Left ventricle myocardium inferior (tissue), 1 donor: ENCODE data around the gene KHDRBS1. TPM values are rescaled to one million over a fixed set of nuclear protein-coding genes. Genes with fewer than 3 reads are reported as not detected.
A peak's percentile ranks its signal among the peaks of the same experiment; 100 is the strongest.
"Not testable (repeated sequence)": the region's sequence is repeated elsewhere in the genome, so short reads cannot be mapped to it uniquely, and the experiment has no call there.

Experiments
- DNase-seq: peaks from one replicate; pipeline ENCODE4 v3.0.0-alpha.2; 2020
- H3K27ac ChIP-seq: fragments of 200-600 bp; replicated peaks from 2 replicates; pipeline ENCODE4 v1.8.0; 2021
- H3K27me3 ChIP-seq: fragments of 200-600 bp; 2 replicates; pipeline ENCODE4 v1.8.0; 2021; ENCODE audit warnings: low read depth
- H3K36me3 ChIP-seq: fragments of 200-600 bp; 2 replicates; pipeline ENCODE4 v1.8.0; 2021
- H3K4me1 ChIP-seq: fragments of 200-600 bp; 2 replicates; pipeline ENCODE4 v1.8.0; 2021
- H3K4me3 ChIP-seq: fragments of 200-600 bp; 2 replicates; pipeline ENCODE4 v1.8.0; 2021; ENCODE audit warnings: mild to moderate bottlenecking, moderate library complexity
- H3K9me3 ChIP-seq: fragments of 200-600 bp; replicated peaks from 2 replicates; pipeline ENCODE4 v1.8.0; 2021
- intact Hi-C: fragments of 100-400 bp; cut with micrococcal nuclease; formaldehyde crosslinking; loops from one replicate; pipeline ENCODE4 v1.11.0; 2022
- total RNA-seq: library from RNA; stranded (reverse); fragmentation: NEBNext Ultra II Directional; extraction: Animal tissue kit (Norgen Biotek cat#: 25700); gene quantifications from one replicate; pipeline ENCODE4 v1.2.1, GENCODE V29; 2021
- TF ChIP-seq, protein P1 (sequence below): fragments of 200-600 bp; IDR thresholded peaks from 2 replicates; pipeline ENCODE4 v1.8.0; 2021; ENCODE audit warnings: antibody characterized with exemption, mild to moderate bottlenecking, borderline replicate concordance
- donor health status: DM: no; HTN: yes; CAD: no; lungs with severe emphysema.

Gene KHDRBS1
- total RNA-seq, 1 donor from 2014 or later: 58.2 TPM

DNA sequence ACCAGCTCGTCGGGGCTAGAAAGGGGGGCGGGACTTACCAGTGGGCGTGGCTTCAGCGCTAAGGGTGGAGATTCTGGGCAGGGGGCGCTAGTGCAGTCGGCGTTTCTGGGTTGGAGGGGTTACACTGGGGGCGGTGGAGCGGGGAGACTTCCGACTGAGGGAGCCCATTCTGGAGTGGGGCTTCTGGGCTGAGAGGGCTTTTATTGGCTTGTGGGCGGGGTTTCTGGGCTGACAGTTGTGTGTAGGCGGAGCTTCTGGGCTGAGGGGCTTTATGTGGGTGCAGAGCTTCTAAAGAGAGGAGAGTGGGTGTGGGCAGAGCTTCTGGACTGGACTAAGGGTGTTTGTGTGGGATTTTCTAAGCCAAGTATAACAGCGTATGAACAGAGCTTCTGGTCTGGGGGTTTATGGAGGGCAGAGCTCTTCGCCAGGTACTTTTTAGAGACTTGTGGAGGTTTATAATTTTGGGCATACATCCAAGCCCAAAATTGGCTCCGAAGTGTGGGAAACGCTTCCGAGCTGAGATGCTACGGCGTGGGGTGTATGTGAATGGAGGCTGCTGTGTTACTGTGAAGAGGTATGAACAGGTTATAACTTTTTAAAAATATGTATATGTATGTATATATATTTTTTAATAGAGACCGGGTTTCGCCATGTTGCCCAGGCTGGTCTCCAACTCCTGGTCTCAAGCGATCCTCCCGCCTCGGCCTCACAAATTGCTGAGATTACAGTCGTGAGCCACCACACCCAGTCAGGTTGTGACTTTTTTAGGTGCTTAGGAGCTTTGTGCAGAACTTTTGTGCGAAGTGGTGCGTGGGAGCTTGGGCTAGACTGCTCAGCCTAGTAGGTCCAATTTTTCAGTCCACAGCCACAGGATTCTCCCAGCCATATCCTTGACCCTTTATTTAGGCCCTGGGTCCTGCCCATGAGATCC lies 59.9 kb downstream of the KHDRBS1 start:
- Histone ChIP-seq H3K27ac (peak overlapping the region; percentile 98), H3K4me1 (peaks cover 27% of the 10 kb centered on the region), H3K27me3 (no peaks in the 10 kb centered on the region), H3K36me3 (peaks cover 38% of the 10 kb centered on the region), H3K9me3 (no peaks in the 10 kb centered on the region), H3K4me3 (peak overlapping the region; percentile 83)
- intact Hi-C loops: no loop called here
- DNase-seq: no peak
- TF ChIP-seq, protein P1, sequence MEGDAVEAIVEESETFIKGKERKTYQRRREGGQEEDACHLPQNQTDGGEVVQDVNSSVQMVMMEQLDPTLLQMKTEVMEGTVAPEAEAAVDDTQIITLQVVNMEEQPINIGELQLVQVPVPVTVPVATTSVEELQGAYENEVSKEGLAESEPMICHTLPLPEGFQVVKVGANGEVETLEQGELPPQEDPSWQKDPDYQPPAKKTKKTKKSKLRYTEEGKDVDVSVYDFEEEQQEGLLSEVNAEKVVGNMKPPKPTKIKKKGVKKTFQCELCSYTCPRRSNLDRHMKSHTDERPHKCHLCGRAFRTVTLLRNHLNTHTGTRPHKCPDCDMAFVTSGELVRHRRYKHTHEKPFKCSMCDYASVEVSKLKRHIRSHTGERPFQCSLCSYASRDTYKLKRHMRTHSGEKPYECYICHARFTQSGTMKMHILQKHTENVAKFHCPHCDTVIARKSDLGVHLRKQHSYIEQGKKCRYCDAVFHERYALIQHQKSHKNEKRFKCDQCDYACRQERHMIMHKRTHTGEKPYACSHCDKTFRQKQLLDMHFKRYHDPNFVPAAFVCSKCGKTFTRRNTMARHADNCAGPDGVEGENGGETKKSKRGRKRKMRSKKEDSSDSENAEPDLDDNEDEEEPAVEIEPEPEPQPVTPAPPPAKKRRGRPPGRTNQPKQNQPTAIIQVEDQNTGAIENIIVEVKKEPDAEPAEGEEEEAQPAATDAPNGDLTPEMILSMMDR: peak; percentile 32

DNA sequence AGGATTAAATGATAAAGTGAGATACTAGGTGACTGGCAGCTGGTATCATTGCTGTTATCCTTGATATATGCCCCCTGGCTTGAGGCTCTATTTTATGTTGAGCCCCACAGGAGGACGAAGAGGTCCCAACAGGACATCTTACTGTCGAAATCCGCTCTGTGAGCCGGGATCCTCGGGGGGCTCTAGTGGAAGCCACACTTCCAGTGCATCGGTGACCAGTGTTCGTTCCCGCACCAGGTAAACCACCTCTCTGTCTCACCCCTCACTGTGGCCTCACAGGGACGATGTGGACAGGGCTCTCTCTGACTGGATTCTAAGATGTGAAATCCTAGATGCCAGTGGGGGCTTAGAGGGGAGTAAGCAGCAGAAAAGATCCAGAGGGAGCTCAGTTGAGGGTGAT lies 61.2 kb downstream of the KHDRBS1 start:
- no peak for DNase-seq
- Histone ChIP-seq H3K4me1 (peaks cover 27% of the 10 kb centered on the region), H3K9me3 (no peaks in the 10 kb centered on the region), H3K27me3 (no peaks in the 10 kb centered on the region), H3K27ac (no peak overlapping the region), H3K36me3 (peaks cover 48% of the 10 kb centered on the region), H3K4me3 (no peak overlapping the region)
- TF ChIP-seq, protein P1: no peak
- intact Hi-C loops: no loop called here

DNA sequence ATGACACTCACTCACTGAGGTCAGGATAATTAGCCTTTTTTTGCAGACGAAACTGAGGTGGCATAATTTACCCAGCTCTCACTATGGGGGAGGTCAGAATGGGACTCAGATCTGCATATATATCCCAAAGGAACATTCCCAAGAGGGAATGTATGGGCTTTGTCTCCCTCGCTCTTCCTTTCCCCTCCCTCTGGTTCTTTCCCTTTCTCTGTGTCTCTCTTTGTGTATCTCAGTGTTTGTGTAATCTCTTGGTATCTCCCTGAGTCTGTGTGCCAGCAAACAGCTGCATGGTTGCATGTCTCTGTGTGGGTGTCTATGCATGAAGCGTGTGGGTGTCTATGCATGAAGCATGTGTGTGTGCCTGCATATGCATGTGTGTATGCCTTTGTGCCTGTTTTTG lies 63.8 kb downstream of the KHDRBS1 start:
- Histone ChIP-seq H3K27me3 (no peaks in the 10 kb centered on the region), H3K4me1 (peaks cover 17% of the 10 kb centered on the region), H3K9me3 (no peaks in the 10 kb centered on the region), H3K4me3 (no peak overlapping the region), H3K36me3 (peaks cover 59% of the 10 kb centered on the region), H3K27ac (no peak overlapping the region)
- intact Hi-C loops: no loop called here
- DNase-seq: no peak
- TF ChIP-seq, protein P1: no peak

DNA sequence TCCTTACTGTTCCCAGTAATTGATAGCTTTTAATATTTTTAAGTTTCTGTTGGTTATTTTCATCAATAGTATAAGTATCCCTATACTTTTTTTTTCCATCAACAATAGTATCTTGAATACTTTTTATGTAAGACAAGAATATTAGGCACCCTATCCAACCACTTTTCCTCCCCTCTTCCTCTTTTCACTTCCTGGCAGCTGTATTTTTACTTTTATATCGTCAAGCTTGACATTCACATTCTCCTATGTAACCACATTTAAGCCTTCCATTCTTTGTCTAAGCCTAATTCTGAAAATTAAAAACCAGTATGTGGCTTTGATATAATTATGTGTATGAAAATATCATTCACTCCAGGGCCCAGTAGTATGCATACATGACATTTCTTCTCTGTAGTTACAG lies 68.4 kb downstream of the KHDRBS1 start:
- H3K9me3 ChIP-seq: no peaks in the 10 kb centered on the region
- H3K27me3 ChIP-seq: no peaks in the 10 kb centered on the region
- H3K4me3 ChIP-seq: no peak overlapping the region
- peaks cover 68% of the 10 kb centered on the region for H3K36me3 ChIP-seq
- H3K4me1 ChIP-seq: no peaks in the 10 kb centered on the region
- H3K27ac ChIP-seq: no peak overlapping the region
- TF ChIP-seq, protein P1: no peak
- intact Hi-C loops: no loop called here
- no peak for DNase-seq

DNA sequence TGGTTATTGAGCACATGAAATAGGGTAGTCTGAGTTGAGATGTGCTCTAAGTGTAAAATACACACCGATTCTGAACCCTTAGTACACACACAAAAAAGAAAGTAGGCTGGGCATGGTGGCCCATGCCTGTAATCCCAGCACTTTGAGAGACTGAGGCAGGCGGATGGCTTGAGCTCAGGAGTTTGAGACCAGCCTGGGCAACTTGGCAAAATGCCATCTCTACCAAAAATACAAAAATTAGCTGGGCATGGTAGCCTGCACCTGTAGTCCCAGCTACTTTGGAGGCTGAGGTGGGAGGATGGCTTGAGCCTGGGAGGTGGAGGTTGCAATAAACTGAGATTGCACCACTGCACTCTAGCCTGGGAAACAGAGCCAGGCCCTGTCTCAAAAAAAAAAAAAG lies 72.7 kb downstream of the KHDRBS1 start:
- DNase-seq, H3K4me3 ChIP-seq, H3K27me3 ChIP-seq, H3K27ac ChIP-seq, intact Hi-C loops, H3K9me3 ChIP-seq, H3K4me1 ChIP-seq: not testable (repeated sequence)
- peaks cover 45% of the 10 kb centered on the region for H3K36me3 ChIP-seq

DNA sequence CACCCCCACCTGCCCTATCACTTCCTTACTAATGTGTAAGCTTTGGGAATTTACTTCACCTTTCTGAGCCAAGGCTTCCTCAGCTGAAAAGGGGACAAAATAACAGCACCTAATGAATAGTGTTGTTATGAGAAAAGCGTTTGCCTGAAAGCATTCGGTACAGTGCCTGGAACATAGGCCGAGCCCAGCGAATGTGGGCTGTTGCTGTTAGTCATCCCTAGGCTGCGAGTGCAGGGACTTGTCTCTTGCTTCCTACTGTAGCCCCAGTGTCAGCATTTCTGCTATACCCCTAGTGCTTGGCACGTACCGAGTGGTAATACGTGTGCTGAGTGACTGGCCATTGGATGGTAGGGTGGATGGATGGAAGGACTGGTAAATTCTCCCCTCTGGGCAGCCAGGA lies 77.5 kb downstream of the KHDRBS1 start:
- DNase-seq: no peak
- Histone ChIP-seq H3K36me3 (peaks cover 60% of the 10 kb centered on the region), H3K27ac (no peak overlapping the region), H3K4me3 (no peak overlapping the region), H3K9me3 (no peaks in the 10 kb centered on the region), H3K4me1 (no peaks in the 10 kb centered on the region), H3K27me3 (no peaks in the 10 kb centered on the region)
- TF ChIP-seq, protein P1: no peak
- intact Hi-C loops: no loop called here
